H9 (cell line): ENCODE data around the gene BCAR1. TPM values are rescaled to one million over a fixed set of nuclear protein-coding genes. Genes with fewer than 3 reads are reported as not detected.

Source experiments
- DNase-seq: peaks from one replicate; pipeline ENCODE4 v3.0.0-alpha.2; 2017
- H2AFZ ChIP-seq: one replicate; pipeline ENCODE4 v1.6.1; 2013; ENCODE audit warnings: mild to moderate bottlenecking, low read length, control low read depth, moderate library complexity
- H2AK5ac ChIP-seq: 2 replicates; pipeline ENCODE4 v1.6.1; 2013; ENCODE audit warnings: low read length, control low read depth, mixed read lengths; ENCODE audit not compliant: insufficient read length
- H2BK120ac ChIP-seq: one replicate; pipeline ENCODE4 v1.6.1; 2013; ENCODE audit warnings: low read depth, mild to moderate bottlenecking, low read length, control low read depth, inconsistent platforms; ENCODE audit not compliant: poor library complexity, severe bottlenecking
- H2BK12ac ChIP-seq: 2 replicates; pipeline ENCODE4 v1.6.1; 2013; ENCODE audit warnings: low read length, control low read depth, mixed read lengths, low read depth; ENCODE audit not compliant: insufficient read length
- H2BK15ac ChIP-seq: 2 replicates; pipeline ENCODE4 v1.6.1; 2013; ENCODE audit warnings: low read depth, low read length, control low read depth
- H2BK20ac ChIP-seq: one replicate; pipeline ENCODE4 v1.6.1; 2013; ENCODE audit warnings: low read depth, mild to moderate bottlenecking, low read length, control low read depth, inconsistent platforms; ENCODE audit not compliant: poor library complexity, severe bottlenecking
- H2BK5ac ChIP-seq: 2 replicates; pipeline ENCODE4 v1.6.1; 2013; ENCODE audit warnings: low read length, control low read depth, mixed read lengths; ENCODE audit not compliant: insufficient read length
- H3K14ac ChIP-seq: 2 replicates; pipeline ENCODE4 v1.6.1; 2013; ENCODE audit warnings: low read length, control low read depth; ENCODE audit not compliant: insufficient read depth
- H3K18ac ChIP-seq: 2 replicates; pipeline ENCODE4 v1.6.1; 2013; ENCODE audit warnings: low read depth, mild to moderate bottlenecking, mixed read lengths, low read length, control low read depth; ENCODE audit not compliant: insufficient read length
- H3K23ac ChIP-seq: 2 replicates; pipeline ENCODE4 v1.6.1; 2013; ENCODE audit warnings: low read length, control low read depth, mixed read lengths, low read depth; ENCODE audit not compliant: insufficient read length
- H3K23me2 ChIP-seq: 2 replicates; pipeline ENCODE4 v1.6.1; 2013; ENCODE audit warnings: low read depth, mild to moderate bottlenecking, mixed read lengths, low read length, control low read depth; ENCODE audit not compliant: insufficient read length, poor library complexity, severe bottlenecking
- H3K27ac ChIP-seq: 2 replicates; pipeline ENCODE4 v1.5.1; 2013; ENCODE audit warnings: low read length, control low read depth, mixed read lengths, low read depth; ENCODE audit not compliant: insufficient read length
- H3K27me3 ChIP-seq: 2 replicates; pipeline ENCODE4 v1.6.1; 2013; ENCODE audit warnings: low read length, control low read depth, inconsistent platforms; ENCODE audit not compliant: insufficient read depth
- H3K4ac ChIP-seq: 2 replicates; pipeline ENCODE4 v1.6.1; 2013; ENCODE audit warnings: low read depth, mild to moderate bottlenecking, control low read depth, inconsistent platforms, low read length, moderate library complexity
- H3K4me1 ChIP-seq: 2 replicates; pipeline ENCODE4 v1.6.1; 2013; ENCODE audit warnings: low read length, control low read depth, inconsistent platforms; ENCODE audit not compliant: insufficient read depth
- H3K4me2 ChIP-seq: 2 replicates; pipeline ENCODE4 v1.6.1; 2013; ENCODE audit warnings: low read length, control low read depth, mixed read lengths; ENCODE audit not compliant: insufficient read length, insufficient read depth
- H3K56ac ChIP-seq: 2 replicates; pipeline ENCODE4 v1.6.1; 2013; ENCODE audit warnings: low read depth, mild to moderate bottlenecking, mixed read lengths, low read length, control low read depth; ENCODE audit not compliant: insufficient read length
- H3K79me1 ChIP-seq: 2 replicates; pipeline ENCODE4 v1.6.1; 2013; ENCODE audit warnings: low read depth, mild to moderate bottlenecking, moderate library complexity, low read length, control low read depth, inconsistent platforms; ENCODE audit not compliant: insufficient read depth, poor library complexity, severe bottlenecking
- H3K79me2 ChIP-seq: 2 replicates; pipeline ENCODE4 v1.6.1; 2013; ENCODE audit warnings: low read length, control low read depth, inconsistent platforms; ENCODE audit not compliant: insufficient read depth
- H3K9ac ChIP-seq: 2 replicates; pipeline ENCODE4 v1.6.1; 2013; ENCODE audit warnings: low read length, control low read depth, mixed read lengths; ENCODE audit not compliant: insufficient read length; ENCODE audit errors: extremely low read depth
- H3K9me3 ChIP-seq: one replicate; pipeline ENCODE4 v1.6.1; 2013; ENCODE audit warnings: low read depth, low read length, inconsistent platforms; ENCODE audit not compliant: control insufficient read depth
- H3T11ph ChIP-seq: one replicate; pipeline ENCODE4 v1.6.1; 2013; ENCODE audit warnings: mild to moderate bottlenecking, low read length, control low read depth, inconsistent platforms
- H4K20me1 ChIP-seq: one replicate; pipeline ENCODE4 v1.6.1; 2013; ENCODE audit not compliant: control insufficient read depth, insufficient read length, insufficient read depth
- H4K5ac ChIP-seq: 2 replicates; pipeline ENCODE4 v1.6.1; 2013; ENCODE audit warnings: low read depth, mild to moderate bottlenecking, mixed read lengths, low read length, control low read depth; ENCODE audit not compliant: insufficient read length
- H4K8ac ChIP-seq: replicated peaks from 2 replicates; pipeline ENCODE4 v1.6.1; 2013; ENCODE audit warnings: low read length, control low read depth, mixed read lengths, low read depth; ENCODE audit not compliant: insufficient read length
- H4K91ac ChIP-seq: 2 replicates; pipeline ENCODE4 v1.6.1; 2013; ENCODE audit warnings: low read depth, mild to moderate bottlenecking, moderate library complexity, mixed read lengths, low read length, control low read depth; ENCODE audit not compliant: insufficient read length
- H3K27ac Mint-ChIP-seq, 3 experiments: 2 replicates in 2 of 3; 3 replicates in 1 of 3; pipeline ENCODE4 v1.8.0; 2020 to 2021; ENCODE audit warnings: mixed read lengths in 3 of 3, mild to moderate bottlenecking in 1 of 3, moderate library complexity in 1 of 3
- H3K27me3 Mint-ChIP-seq: 2 replicates; pipeline ENCODE4 v1.8.0; 2021; ENCODE audit warnings: low read depth, mild to moderate bottlenecking, moderate library complexity, mixed read lengths
- H3K36me3 Mint-ChIP-seq, 3 experiments: 2 replicates in 2 of 3; 3 replicates in 1 of 3; pipeline ENCODE4 v1.8.0; 2020 to 2021; ENCODE audit warnings: low read depth in 3 of 3, mixed read lengths in 3 of 3; ENCODE audit not compliant: insufficient read depth in 1 of 3
- H3K4me1 Mint-ChIP-seq, 2 experiments: 2 replicates each; pipeline ENCODE4 v1.8.0; 2020; ENCODE audit warnings: mixed read lengths in 2 of 2
- H3K4me3 Mint-ChIP-seq, 2 experiments: 2 replicates in 1 of 2; 3 replicates in 1 of 2; pipeline ENCODE4 v1.8.0; 2020 to 2021; ENCODE audit warnings: mild to moderate bottlenecking in 2 of 2, mixed read lengths in 2 of 2, moderate library complexity in 1 of 2
- H3K9me3 Mint-ChIP-seq, 2 experiments: 2 replicates in 1 of 2; 3 replicates in 1 of 2; pipeline ENCODE4 v1.8.0; 2020; ENCODE audit warnings: mild to moderate bottlenecking in 2 of 2, mixed read lengths in 2 of 2, moderate library complexity in 1 of 2
- WGBS: extraction: QIAGEN DNeasy Blood & Tissue Kit; methylation state at CpG from one replicate; pipeline ENCODE4 v1.1.7; 2013; ENCODE audit warnings: missing lambda C conversion rate, low lambda C conversion rate, mixed read lengths; ENCODE audit not compliant: insufficient read length; ENCODE audit errors: extremely low coverage; 5-methylcytosine and 5-hydroxymethylcytosine counted together
- total RNA-seq: library from RNA; stranded (reverse); gene quantifications from 2 replicates; pipeline ENCODE4 v1.2.1, GENCODE V29; 2021
- TF ChIP-seq, protein P1 (sequence below): fragments of 200-600 bp; sonication (generic); conservative IDR thresholded peaks from 3 replicates; pipeline ENCODE4 v1.8.0; 2021; ENCODE audit warnings: antibody characterized with exemption, mild to moderate bottlenecking

Gene BCAR1
- total RNA-seq, 1 experiment from 2014 or later = 97.1 TPM

DNA sequence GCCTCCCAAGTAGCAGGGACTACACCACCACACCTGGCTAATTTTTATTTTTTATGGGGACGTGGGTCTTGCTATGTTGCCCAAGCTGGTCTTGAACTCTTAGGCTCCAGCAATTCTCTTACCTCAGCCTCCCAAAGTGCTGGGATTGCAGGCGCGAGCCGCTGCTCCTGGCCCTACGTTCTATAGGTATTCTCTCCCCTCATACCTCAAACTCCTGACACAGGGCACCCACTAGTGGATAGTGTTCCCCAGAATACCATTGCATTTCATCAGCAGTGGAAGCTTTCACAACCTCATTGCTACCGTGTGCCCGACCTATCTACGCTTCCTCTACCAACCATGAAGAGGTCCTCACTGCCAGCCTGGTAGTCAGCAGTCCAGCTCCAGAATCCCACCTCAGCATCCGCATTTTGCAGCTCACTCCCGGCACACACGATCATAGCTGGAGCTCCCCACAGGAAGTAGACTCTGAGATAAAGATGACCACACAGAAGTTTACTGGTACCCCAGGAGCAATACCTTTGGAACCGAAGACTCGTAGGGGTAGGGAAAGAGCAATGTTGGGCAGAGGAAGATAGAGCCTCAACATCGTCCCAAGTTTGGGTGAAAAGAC, 53.8 kb downstream of the BCAR1 start:
- H3K23ac ChIP-seq = no peak overlapping the region
- TF ChIP-seq, protein P1, sequence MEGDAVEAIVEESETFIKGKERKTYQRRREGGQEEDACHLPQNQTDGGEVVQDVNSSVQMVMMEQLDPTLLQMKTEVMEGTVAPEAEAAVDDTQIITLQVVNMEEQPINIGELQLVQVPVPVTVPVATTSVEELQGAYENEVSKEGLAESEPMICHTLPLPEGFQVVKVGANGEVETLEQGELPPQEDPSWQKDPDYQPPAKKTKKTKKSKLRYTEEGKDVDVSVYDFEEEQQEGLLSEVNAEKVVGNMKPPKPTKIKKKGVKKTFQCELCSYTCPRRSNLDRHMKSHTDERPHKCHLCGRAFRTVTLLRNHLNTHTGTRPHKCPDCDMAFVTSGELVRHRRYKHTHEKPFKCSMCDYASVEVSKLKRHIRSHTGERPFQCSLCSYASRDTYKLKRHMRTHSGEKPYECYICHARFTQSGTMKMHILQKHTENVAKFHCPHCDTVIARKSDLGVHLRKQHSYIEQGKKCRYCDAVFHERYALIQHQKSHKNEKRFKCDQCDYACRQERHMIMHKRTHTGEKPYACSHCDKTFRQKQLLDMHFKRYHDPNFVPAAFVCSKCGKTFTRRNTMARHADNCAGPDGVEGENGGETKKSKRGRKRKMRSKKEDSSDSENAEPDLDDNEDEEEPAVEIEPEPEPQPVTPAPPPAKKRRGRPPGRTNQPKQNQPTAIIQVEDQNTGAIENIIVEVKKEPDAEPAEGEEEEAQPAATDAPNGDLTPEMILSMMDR = no peak
- H3K14ac ChIP-seq = no peak overlapping the region
- Mint-ChIP-seq H3K4me3 (0 out of 5 replicates have a peak overlapping the region, but pooled peaks of 1 of the 2 experiments have one; percentile 5), H3K9me3 (no peaks in the 10 kb centered on the region; a peak in 1 of 5 replicates), H3K27me3 (peaks cover 6% of the 10 kb centered on the region), H3K27ac (peak overlapping the region in 1 of 3 experiments; percentile 36; a peak in 1 of 7 replicates), H3K36me3 (no peaks in the 10 kb centered on the region), H3K4me1 (peaks cover 0 to 9% of the 10 kb centered on the region in 2 experiments)
- DNase-seq = no peak
- no peaks in the 10 kb centered on the region for H3K79me2 ChIP-seq
- no peak overlapping the region for H4K8ac ChIP-seq
- no peak overlapping the region for H3K4ac ChIP-seq
- no peak overlapping the region for H2BK12ac ChIP-seq
- no peaks in the 10 kb centered on the region for H3K23me2 ChIP-seq
- no peak overlapping the region for H3K9ac ChIP-seq
- H3K18ac ChIP-seq = no peak overlapping the region
- no CpG with 5 or more reads among the region's 14 CpGs for WGBS
- no peak overlapping the region for H3K56ac ChIP-seq
- no peak overlapping the region for H3K27ac ChIP-seq
- no peaks in the 10 kb centered on the region for H3K27me3 ChIP-seq
- H4K91ac ChIP-seq = no peak overlapping the region
- no peaks in the 10 kb centered on the region for H4K20me1 ChIP-seq
- H3T11ph ChIP-seq = no peak overlapping the region
- no peak overlapping the region for H2BK120ac ChIP-seq
- H2BK15ac ChIP-seq = no peak overlapping the region
- no peaks in the 10 kb centered on the region for H3K79me1 ChIP-seq
- no peak overlapping the region for H2BK20ac ChIP-seq
- H3K9me3 ChIP-seq = no peaks in the 10 kb centered on the region
- no peak overlapping the region for H2AFZ ChIP-seq
- no peak overlapping the region for H4K5ac ChIP-seq
- H2BK5ac ChIP-seq = no peak overlapping the region
- H3K4me1 ChIP-seq = no peaks in the 10 kb centered on the region
- no peak overlapping the region for H2AK5ac ChIP-seq
- no peak overlapping the region for H3K4me2 ChIP-seq
